Muscle layer of colon (tissue), 2 donors: Measurements from ENCODE around the gene SULF2.

Experiments used
- H3K27ac ChIP-seq: one replicate; pipeline ENCODE4 v1.7.0; 2013; ENCODE audit warnings: low read depth, mild to moderate bottlenecking, low read length, moderate library complexity
- H3K27me3 ChIP-seq, 2 donors: one replicate each; pipeline ENCODE4 v1.7.0; 2013; ENCODE audit warnings: low read length in 2 of 2, mild to moderate bottlenecking in 2 of 2; ENCODE audit not compliant: insufficient read depth in 2 of 2, control insufficient read depth in 1 of 2
- H3K36me3 ChIP-seq: one replicate; pipeline ENCODE4 v1.7.0; 2013; ENCODE audit warnings: mild to moderate bottlenecking, low read length; ENCODE audit not compliant: insufficient read depth
- H3K4me1 ChIP-seq: one replicate; pipeline ENCODE4 v1.7.0; 2013; ENCODE audit warnings: mild to moderate bottlenecking, low read length; ENCODE audit not compliant: insufficient read depth
- H3K4me3 ChIP-seq, 2 donors: one replicate each; pipeline ENCODE4 v1.7.0; 2013; ENCODE audit warnings: low read length in 2 of 2, low read depth in 1 of 2, mild to moderate bottlenecking in 1 of 2, moderate library complexity in 1 of 2
- H3K9ac ChIP-seq: one replicate; pipeline ENCODE4 v1.7.0; 2013; ENCODE audit warnings: low read length
- H3K9me3 ChIP-seq: one replicate; pipeline ENCODE4 v1.7.0; 2013; ENCODE audit warnings: mild to moderate bottlenecking, low read length
- donor health status: abdominal sarcoma.
- donor health status: Adenocarcinoma of cecum.

The SULF2 gene

GRCh38 chr20:47673671-47673955 is 111.7 kb downstream of the SULF2 start:
- peaks cover 6% of the 10 kb centered on the region for H3K36me3 ChIP-seq
- H3K4me3 ChIP-seq: no peak overlapping the region
- no peak overlapping the region for H3K27ac ChIP-seq
- no peaks in the 10 kb centered on the region for H3K4me1 ChIP-seq
- H3K9me3 ChIP-seq: no peaks in the 10 kb centered on the region
- no peaks in the 10 kb centered on the region for H3K27me3 ChIP-seq
- no peak overlapping the region for H3K9ac ChIP-seq

- H3K36me3 ChIP-seq: peaks cover 6% of the 10 kb centered on the region
- no peak overlapping the region for H3K9ac ChIP-seq
- H3K4me1 ChIP-seq: no peaks in the 10 kb centered on the region
- no peak overlapping the region for H3K27ac ChIP-seq
- H3K9me3 ChIP-seq: no peaks in the 10 kb centered on the region
- H3K4me3 ChIP-seq: no peak overlapping the region
- H3K27me3 ChIP-seq: no peaks in the 10 kb centered on the region
Measured at GRCh38 chr20:47672886-47673670, 112.2 kb downstream of the SULF2 start.

GRCh38 chr20:47672166-47672565 is 113.1 kb downstream of the SULF2 start:
- Histone ChIP-seq H3K4me1 (no peaks in the 10 kb centered on the region), H3K9ac (no peak overlapping the region), H3K36me3 (peaks cover under 1% of the 10 kb centered on the region), H3K9me3 (no peaks in the 10 kb centered on the region), H3K27ac (no peak overlapping the region), H3K4me3 (no peak overlapping the region), H3K27me3 (no peaks in the 10 kb centered on the region)

GRCh38 chr20:47670913-47671312 is 114.4 kb downstream of the SULF2 start:
- H3K4me3 ChIP-seq: no peak overlapping the region
- H3K36me3 ChIP-seq: no peaks in the 10 kb centered on the region
- no peak overlapping the region for H3K27ac ChIP-seq
- H3K4me1 ChIP-seq: no peaks in the 10 kb centered on the region
- no peaks in the 10 kb centered on the region for H3K9me3 ChIP-seq
- H3K27me3 ChIP-seq: no peaks in the 10 kb centered on the region
- H3K9ac ChIP-seq: no peak overlapping the region

- Histone ChIP-seq H3K4me3 (no peak overlapping the region), H3K9ac (no peak overlapping the region), H3K27ac (no peak overlapping the region), H3K27me3 (no peaks in the 10 kb centered on the region), H3K4me1 (no peaks in the 10 kb centered on the region), H3K36me3 (no peaks in the 10 kb centered on the region), H3K9me3 (no peaks in the 10 kb centered on the region)
Measured at GRCh38 chr20:47669927-47670890, 115.1 kb downstream of the SULF2 start.

- Histone ChIP-seq H3K4me1 (no peaks in the 10 kb centered on the region), H3K4me3 (no peak overlapping the region), H3K27ac (no peak overlapping the region), H3K36me3 (no peaks in the 10 kb centered on the region), H3K9me3 (no peaks in the 10 kb centered on the region), H3K27me3 (no peaks in the 10 kb centered on the region), H3K9ac (no peak overlapping the region)
Measured at GRCh38 chr20:47669489-47669888, 115.8 kb downstream of the SULF2 start.

- Histone ChIP-seq H3K4me1 (peaks cover under 1% of the 10 kb centered on the region), H3K4me3 (no peak overlapping the region), H3K9ac (no peak overlapping the region), H3K27ac (no peak overlapping the region), H3K9me3 (no peaks in the 10 kb centered on the region), H3K27me3 (no peaks in the 10 kb centered on the region), H3K36me3 (no peaks in the 10 kb centered on the region)
Measured at GRCh38 chr20:47669152-47669425, 116.2 kb downstream of the SULF2 start.

GRCh38 chr20:47668313-47669151 is 116.7 kb downstream of the SULF2 start:
- H3K9ac ChIP-seq: no peak overlapping the region
- peaks cover 4% of the 10 kb centered on the region for H3K4me1 ChIP-seq
- no peaks in the 10 kb centered on the region for H3K9me3 ChIP-seq
- H3K27ac ChIP-seq: no peak overlapping the region
- H3K36me3 ChIP-seq: no peaks in the 10 kb centered on the region
- no peaks in the 10 kb centered on the region for H3K27me3 ChIP-seq
- no peak overlapping the region for H3K4me3 ChIP-seq

- H3K9ac ChIP-seq: no peak overlapping the region
Measured at GRCh38 chr20:47667531-47668312, 117.6 kb downstream of the SULF2 start.

GRCh38 chr20:47667086-47667485 is 118.2 kb downstream of the SULF2 start:
- H3K9me3 ChIP-seq: no peaks in the 10 kb centered on the region
- H3K36me3 ChIP-seq: peaks cover 5% of the 10 kb centered on the region
- H3K4me3 ChIP-seq: no peak overlapping the region
- H3K27ac ChIP-seq: no peak overlapping the region
- H3K9ac ChIP-seq: no peak overlapping the region
- H3K4me1 ChIP-seq: peaks cover 4% of the 10 kb centered on the region
- H3K27me3 ChIP-seq: no peaks in the 10 kb centered on the region

More at GRCh38 chr20:47667531-47668312, 117.6 kb downstream of the SULF2 start:
- H3K36me3 ChIP-seq: no peaks in the 10 kb centered on the region
- H3K9me3 ChIP-seq: no peaks in the 10 kb centered on the region
- H3K4me3 ChIP-seq: no peak overlapping the region
- no peak overlapping the region for H3K27ac ChIP-seq
- H3K27me3 ChIP-seq: no peaks in the 10 kb centered on the region
- H3K4me1 ChIP-seq: peaks cover 4% of the 10 kb centered on the region

GRCh38 chr20:47666304-47666703 is 119.0 kb downstream of the SULF2 start:
- peaks cover 4% of the 10 kb centered on the region for H3K4me1 ChIP-seq
- no peaks in the 10 kb centered on the region for H3K27me3 ChIP-seq
- no peak overlapping the region for H3K27ac ChIP-seq
- no peaks in the 10 kb centered on the region for H3K9me3 ChIP-seq
- no peak overlapping the region for H3K4me3 ChIP-seq
- peaks cover 12% of the 10 kb centered on the region for H3K36me3 ChIP-seq
- H3K9ac ChIP-seq: no peak overlapping the region
